Measurements from ENCODE around the gene GALNT18. TPM values are rescaled to one million over a fixed set of nuclear protein-coding genes. Genes with fewer than 3 reads are reported as not detected.

GALNT18 gene
- total and polyA plus RNA-seq, 2 of the 4 experiments (the other 2 are of a cell fraction): 9.5 to 11.3 TPM

- CTCF ChIA-PET: no interaction called here
These were observed 194.3 kb downstream of the GALNT18 start for GRCh38 chr11:11427542-11427941.

More at GRCh38 chr11:11427542-11427941, 194.3 kb downstream of the GALNT18 start:
- 18% methylated on average over 2 of the region's 5 CpGs; no CpG with 5 or more reads in 1 of the 2 experiments for WGBS, 2 experiments (ENCODE audit: extremely low coverage in 2 of 2, insufficient read length in 1 of 2)
- in situ Hi-C loops (cut with MboI; ENCODE audit: low sequenced_read_pairs) (no loop called here), intact Hi-C loops (cut with micrococcal nuclease) (no loop called here), dilution Hi-C loops (cut with HindIII; ENCODE audit: low sequenced_read_pairs, unreplicated experiment) (no loop called here)
- H3K4me3 ChIP-seq (ENCODE audit: insufficient read depth, low read depth, low read length): no peak overlapping the region
- ATAC-seq (ENCODE audit: low read depth) (no peak), DNase-seq (no peak)
- H2BK120ac ChIP-seq (ENCODE audit: low read depth, low read length): no peak overlapping the region
- TF ChIP-seq MAFK (IDR thresholded peaks at IDR 0.05; ENCODE audit: low read depth, low read length) (no peak), USF2 (IDR thresholded peaks at IDR 0.05; ENCODE audit: low read depth, low read length) (no peak), CTCF (conservative IDR thresholded peaks at IDR 0.05; ENCODE audit: low read depth, low read length) (no peak), MAZ (IDR thresholded peaks at IDR 0.05; ENCODE audit: borderline replicate concordance, low read depth, low read length) (no peak), MXI1 (IDR thresholded peaks at IDR 0.05; ENCODE audit: borderline replicate concordance, low read depth, low read length) (no peak), SMC3 (IDR thresholded peaks at IDR 0.05; ENCODE audit: low read depth, low read length) (no peak), RAD21 (IDR thresholded peaks at IDR 0.05; ENCODE audit: low read length) (no peak), POLR2A (IDR thresholded peaks at IDR 0.05; ENCODE audit: low read depth, low read length) (no peak), NFE2L2 (IDR thresholded peaks at IDR 0.05; ENCODE audit: low read depth, low read length) (no peak), CHD1 (IDR thresholded peaks at IDR 0.05; ENCODE audit: low read depth, low read length) (no peak), BHLHE40 (IDR thresholded peaks at IDR 0.05; ENCODE audit: low read depth, low read length) (no peak), RFX5 (IDR thresholded peaks at IDR 0.05; ENCODE audit: low read depth, low read length) (no peak), RCOR1 (IDR thresholded peaks at IDR 0.05; ENCODE audit: insufficient replicate concordance, low read length) (no peak), CEBPB (IDR thresholded peaks at IDR 0.05; ENCODE audit: low read depth, low read length) (no peak), FOS (IDR thresholded peaks at IDR 0.05; ENCODE audit: low read depth, low read length) (no peak), ELK1 (IDR thresholded peaks at IDR 0.05; ENCODE audit: borderline replicate concordance, low read depth, low read length) (no peak)
- no peaks in the 10 kb centered on the region for H3K9me3 ChIP-seq (ENCODE audit: control insufficient read depth, insufficient read depth, low read length)
- no peak overlapping the region for H3K27ac ChIP-seq (ENCODE audit: insufficient read depth, low read length)
- H3K14ac ChIP-seq (replicated peaks; ENCODE audit: low read depth, low read length): no peak overlapping the region
- H2AFZ ChIP-seq (replicated peaks; ENCODE audit: low read length, poor library complexity): no peak overlapping the region
- H4K91ac ChIP-seq (ENCODE audit: insufficient read depth, low read depth, low read length): no peak overlapping the region
- no peak overlapping the region for H2AK5ac ChIP-seq (ENCODE audit: low read depth, low read length)
- H2AK9ac ChIP-seq (replicated peaks; ENCODE audit: low read depth, low read length, poor library complexity): no peak overlapping the region
- H3K4ac ChIP-seq (ENCODE audit: low read depth, low read length): no peak overlapping the region
- H2BK20ac ChIP-seq (ENCODE audit: low read depth, low read length): no peak overlapping the region
- no peaks in the 10 kb centered on the region for H3K27me3 ChIP-seq (ENCODE audit: control insufficient read depth, insufficient read depth, low read length)
- H4K8ac ChIP-seq (ENCODE audit: low read depth in 2 of 2, low read length in 2 of 2): no peak overlapping the region
- no peak overlapping the region for H3K9ac ChIP-seq (ENCODE audit: low read depth, low read length)
- H3K23ac ChIP-seq (ENCODE audit: low read depth, low read length): no peak overlapping the region; the same call in 1 of the 2 replicates
- H3K4me1 ChIP-seq (ENCODE audit: control insufficient read depth, insufficient read depth, low read length): 0 out of 2 replicates have a peak, but pooled peaks cover 2% of the 10 kb centered on the region
- H3K36me3 ChIP-seq (ENCODE audit: control insufficient read depth, insufficient read depth, low read length): no peaks in the 10 kb centered on the region
- H2BK15ac ChIP-seq (ENCODE audit: low read depth, low read length): no peak overlapping the region
- no peak overlapping the region for H3K56ac ChIP-seq (ENCODE audit: extremely low read depth, insufficient read depth, low read length)
- H2BK5ac ChIP-seq (ENCODE audit: low read depth, low read length, poor library complexity, severe bottlenecking): no peak overlapping the region
- no peak overlapping the region for H3K4me2 ChIP-seq (ENCODE audit: low read depth, low read length)
- POLR2A ChIA-PET (ENCODE audit: unreplicated experiment): no interaction called here
- no TSS peak for BruUV-seq (replicated peaks)
- H3K79me1 ChIP-seq (ENCODE audit: low read depth in 1 of 2, low read length in 2 of 2): no peaks in the 10 kb centered on the region
- no peak overlapping the region for H4K5ac ChIP-seq (ENCODE audit: low read depth, low read length)
- no peak overlapping the region for H3K18ac ChIP-seq (ENCODE audit: low read depth, low read length)
- no peaks in the 10 kb centered on the region for H4K20me1 ChIP-seq (ENCODE audit: insufficient read depth, low read length)
- no peaks in the 10 kb centered on the region for H3K9me1 ChIP-seq (ENCODE audit: insufficient read depth, low read length)

Measured in IMR-90 (cell line).